Activated CD4-positive, alpha-beta T cell treated with anti-CD3 and anti-CD28 coated beads for 48 hours (primary cell): ENCODE measurements around the gene TAS2R46.

Experiments used
- DNase-seq: peaks from one replicate; pipeline ENCODE4 v3.0.0-alpha.2; 2020

Gene TAS2R46

DNA sequence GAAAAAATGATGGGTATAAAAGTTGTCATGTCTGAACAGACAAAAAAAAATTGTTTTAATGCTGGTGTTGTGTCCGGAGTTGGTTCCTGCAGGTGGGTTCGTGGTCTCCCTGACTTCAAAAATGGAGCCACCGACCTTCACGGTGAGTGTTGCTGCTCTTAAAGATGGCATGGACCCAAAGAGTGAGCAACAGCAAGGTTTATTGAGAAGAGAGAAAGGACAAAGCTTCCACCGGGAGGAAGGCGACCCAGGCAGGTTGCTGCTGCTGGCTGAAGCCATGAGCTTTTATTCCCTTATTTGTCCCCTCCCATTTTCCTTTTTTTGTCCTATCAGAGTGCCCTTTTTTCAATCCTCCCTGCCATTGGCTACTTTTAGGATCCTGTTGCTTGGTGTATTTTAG is 30.8 kb downstream of the TAS2R46 start, which contains the start of gene TAS2R31:
TAS2R31 (minus strand) TSS at position 101 of the 400 bp plus-strand sequence; CDS start at position 29, 72 bp downstream.
- DNase-seq: no peak

DNA sequence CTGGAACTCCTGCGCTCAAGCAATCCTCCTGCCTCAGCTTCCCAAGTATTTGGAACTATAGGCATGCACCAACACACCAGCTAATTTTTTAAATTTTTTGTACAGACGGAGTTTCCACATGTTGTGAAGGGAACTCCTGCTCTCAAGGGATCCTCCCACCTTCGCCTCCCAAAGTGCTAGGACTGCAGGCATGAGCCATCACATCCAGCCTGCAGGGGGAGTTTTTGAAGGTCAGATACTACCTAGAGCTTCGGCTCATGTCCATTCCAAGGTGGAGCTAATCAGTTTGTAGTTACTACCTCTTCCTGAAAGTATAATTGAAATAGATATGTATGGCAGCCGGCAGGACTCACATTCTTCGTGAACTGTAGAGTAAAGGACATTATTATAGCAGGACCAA is 36.0 kb downstream of the TAS2R46 start:
- DNase-seq: no peak

DNA sequence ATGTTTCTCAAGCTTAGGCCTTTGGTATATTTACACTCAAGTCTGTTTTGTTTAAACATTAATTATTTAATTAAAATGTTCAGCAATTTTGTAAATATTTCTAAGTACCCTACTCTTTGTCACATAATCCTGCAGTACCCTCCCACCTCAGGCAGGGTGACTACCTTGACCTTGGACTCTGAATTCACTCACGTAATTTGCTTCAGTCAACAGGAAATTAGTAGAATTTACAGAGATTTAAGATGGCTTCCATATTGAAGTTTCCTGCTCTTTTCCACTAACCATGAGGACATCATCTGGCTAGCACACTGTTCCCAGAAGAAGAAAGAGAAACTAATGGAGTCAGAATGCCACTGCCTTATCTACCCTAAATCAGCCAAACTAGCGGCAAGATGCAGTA is 38.7 kb downstream of the TAS2R46 start:
- DNase-seq: no peak

DNA sequence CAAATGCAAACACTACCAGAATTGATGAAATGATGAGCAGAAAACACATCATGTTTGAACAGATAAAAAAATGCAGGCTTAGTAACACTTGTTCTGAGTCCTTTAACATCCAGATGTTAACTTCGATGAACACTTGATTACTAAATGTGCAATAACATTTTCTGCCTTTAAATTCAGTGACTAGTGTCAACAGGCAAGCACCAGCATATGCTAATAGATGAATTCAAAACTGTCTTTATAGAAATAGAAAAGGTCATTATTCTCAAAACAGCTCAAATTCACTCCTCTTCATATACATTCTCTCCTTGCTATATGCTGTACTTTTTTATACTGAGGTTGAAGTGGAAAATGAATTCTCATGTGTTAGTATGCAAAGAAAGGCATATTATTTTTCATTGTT is 39.6 kb downstream of the TAS2R46 start, which contains the start of gene TAS2R19:
TAS2R19 (minus strand) TSS at position 101 of the 400 bp plus-strand sequence; CDS start at position 52, 49 bp downstream.
- no peak for DNase-seq

DNA sequence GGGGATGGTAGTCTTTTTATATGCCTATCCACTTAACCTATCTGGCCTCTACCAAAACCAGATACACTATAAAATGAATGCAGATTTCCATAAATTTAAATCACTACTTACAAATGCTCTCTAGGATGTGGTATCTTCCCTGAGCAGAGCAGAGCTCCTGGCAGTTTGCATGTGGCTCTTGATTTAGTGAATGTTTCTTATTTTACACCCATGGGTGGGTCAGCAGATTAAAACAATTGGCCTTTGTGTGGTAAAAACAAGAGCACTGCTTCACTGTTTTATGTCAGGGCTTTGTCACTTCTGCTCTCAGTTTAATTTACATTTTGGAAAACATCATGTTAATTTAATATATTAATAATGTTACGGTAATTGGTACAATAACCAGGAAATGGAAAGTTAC is 45.2 kb downstream of the TAS2R46 start:
- DNase-seq: no peak

DNA sequence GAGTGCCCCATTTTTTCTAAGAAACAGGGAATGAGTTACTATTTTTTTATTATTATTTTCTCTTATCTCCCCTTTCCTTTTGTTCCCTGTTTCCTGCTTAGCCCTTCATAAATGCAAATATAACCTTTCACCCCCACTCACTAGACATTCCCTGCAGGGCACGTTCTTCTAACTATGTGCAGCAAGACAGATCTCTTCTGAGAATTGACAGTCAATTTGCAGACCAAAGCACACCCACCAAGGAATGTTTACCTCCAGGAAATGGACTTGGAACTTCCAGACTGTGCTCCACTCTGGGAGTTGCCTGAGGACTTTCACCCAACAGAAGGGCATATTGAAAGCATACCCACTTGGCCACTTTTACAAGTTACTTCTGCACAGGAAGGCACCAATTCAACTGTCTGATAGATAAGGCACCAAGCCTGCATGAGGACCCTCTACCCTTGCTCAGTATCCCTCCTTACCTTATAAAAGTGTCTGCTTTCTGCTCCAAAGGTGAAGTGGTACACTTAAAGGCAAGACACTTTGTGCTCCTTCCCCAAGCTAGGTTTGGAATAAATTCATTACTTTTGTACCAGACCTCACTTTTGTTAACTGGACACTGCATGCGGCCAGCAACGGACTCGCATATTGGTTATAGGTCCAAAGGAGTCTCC is 46.2 kb downstream of the TAS2R46 start:
- no peak for DNase-seq

DNA sequence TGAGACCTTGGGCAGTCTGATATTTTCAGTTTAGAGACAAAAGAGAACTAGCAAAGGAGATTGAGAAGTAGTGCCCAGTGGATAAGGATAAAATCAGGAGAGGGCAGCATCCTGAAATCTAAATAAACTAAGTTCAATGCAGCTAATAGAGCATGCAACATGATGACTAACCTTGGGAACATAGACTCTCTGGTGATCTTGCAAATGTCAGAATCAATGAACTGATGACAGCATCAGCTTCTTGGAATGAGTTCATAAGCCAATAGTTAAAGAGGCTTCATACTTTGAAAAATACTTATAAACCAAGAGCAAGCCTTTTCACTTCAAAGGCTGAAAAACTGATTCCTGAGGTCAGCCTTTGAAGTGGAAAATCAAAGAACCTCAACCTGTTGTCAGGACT is 47.9 kb downstream of the TAS2R46 start:
- no peak for DNase-seq
